Measurements from ENCODE around the gene DMD.

GRCh38 chrX:31153475-31154047, 2057.8 kb downstream of the DMD start:
- TF ChIP-seq CTCF (IDR thresholded peaks at IDR 0.05), result no peak
- TF ChIP-seq POLR2AphosphoS5 (IDR thresholded peaks at IDR 0.05), result no peak
- TF ChIP-seq EP300 (IDR thresholded peaks at IDR 0.05), result no peak
- TF ChIP-seq POLR2A (IDR thresholded peaks at IDR 0.05), result no peak
